ENCODE data around the gene GPR162. TPM values are rescaled to one million over a fixed set of nuclear protein-coding genes. Genes with fewer than 3 reads are reported as not detected.

Gene GPR162
- polyA plus RNA-seq, 3 donors = 15.1 to 81.7 (median 16.0) TPM

GRCh38 chr12:6784296-6784695 lies 37.3 kb upstream of the GPR162 start:
- H3K79me2 ChIP-seq (ENCODE audit: insufficient read depth, low read length) = peaks cover under 1% of the 10 kb centered on the region
- Mint-ChIP-seq H3K27me3 (ENCODE audit: low read depth in 3 of 3) (peaks cover 0 to 2% (median 1%) of the 10 kb centered on the region in 3 donors), H3K4me3 (peak overlapping the region in 1 of 2 donors; percentile 72), H3K4me1 (peaks cover 55% of the 10 kb centered on the region), H3K9me3 (no peaks in the 10 kb centered on the region), H3K36me3 (peaks cover 0 to 2% of the 10 kb centered on the region in 2 donors), H3K27ac (peak overlapping the region; percentile 71 to 89 (median 77))
- peak in 1 of 3 donors; percentile 58 for DNase-seq
- TF ChIP-seq CTCF (IDR thresholded peaks at IDR 0.05) = no peak
- no peaks in the 10 kb centered on the region for H3K9me3 ChIP-seq (replicated peaks in 1 of 2; ENCODE audit: control insufficient read depth in 1 of 2, insufficient read depth in 1 of 2, low read length in 2 of 2)
- H3K27me3 ChIP-seq (ENCODE audit: control insufficient read depth in 2 of 2, insufficient read depth in 2 of 2, low read length in 2 of 2) = no peaks in the 10 kb centered on the region
- WGBS (ENCODE audit: insufficient coverage) = 91% methylated on average over 4 of the region's 5 CpGs
- intact Hi-C loops (cut with micrococcal nuclease) = no loop called here
- H3K27ac ChIP-seq (ENCODE audit: low read depth in 1 of 2, low read length in 2 of 2) = peak overlapping the region; percentile 29 to 69
- H2AFZ ChIP-seq (ENCODE audit: insufficient read depth, low read depth, low read length, poor library complexity, severe bottlenecking) = peak overlapping the region; percentile 68
- peaks cover 56 to 67% of the 10 kb centered on the region in 2 donors for H3K4me1 ChIP-seq (ENCODE audit: control insufficient read depth in 1 of 2, insufficient read depth in 2 of 2, low read length in 2 of 2)
- peak overlapping the region in 1 of 3 experiments; percentile 50 for H3K4me3 ChIP-seq (replicated peaks in 1 of 3; ENCODE audit: low read depth in 2 of 3, low read length in 3 of 3)
- no peaks in the 10 kb centered on the region for H3K36me3 ChIP-seq (replicated peaks in 1 of 2; ENCODE audit: control insufficient read depth in 1 of 2, insufficient read depth in 2 of 2, low read length in 2 of 2)
- no peaks in the 10 kb centered on the region for H4K20me1 ChIP-seq (ENCODE audit: insufficient read depth, low read length)
- peak overlapping the region; percentile 29 for H3K9ac ChIP-seq (ENCODE audit: insufficient read depth, low read length, poor library complexity, severe bottlenecking)
- peak overlapping the region; percentile 55 for H3K4me2 ChIP-seq (replicated peaks; ENCODE audit: extremely low read depth, low read length, poor library complexity, severe bottlenecking)

- Histone ChIP-seq H3K9me3 (replicated peaks in 1 of 2; ENCODE audit: control insufficient read depth in 1 of 2, insufficient read depth in 1 of 2, low read length in 2 of 2) (no peaks in the 10 kb centered on the region), H3K79me2 (ENCODE audit: insufficient read depth, low read length) (peaks cover 6% of the 10 kb centered on the region), H3K4me2 (replicated peaks; ENCODE audit: extremely low read depth, low read length, poor library complexity, severe bottlenecking) (peak overlapping the region; percentile 55), H2AFZ (ENCODE audit: insufficient read depth, low read depth, low read length, poor library complexity, severe bottlenecking) (peak overlapping the region; percentile 68), H3K4me3 (replicated peaks in 1 of 3; ENCODE audit: low read depth in 2 of 3, low read length in 3 of 3) (peak overlapping the region in 1 of 3 experiments; percentile 50), H3K27me3 (ENCODE audit: control insufficient read depth in 2 of 2, insufficient read depth in 2 of 2, low read length in 2 of 2) (no peaks in the 10 kb centered on the region), H3K4me1 (ENCODE audit: control insufficient read depth in 1 of 2, insufficient read depth in 2 of 2, low read length in 2 of 2) (peaks cover 58 to 68% of the 10 kb centered on the region in 2 donors), H4K20me1 (ENCODE audit: insufficient read depth, low read length) (no peaks in the 10 kb centered on the region), H3K36me3 (replicated peaks in 1 of 2; ENCODE audit: control insufficient read depth in 1 of 2, insufficient read depth in 2 of 2, low read length in 2 of 2) (no peaks in the 10 kb centered on the region), H3K9ac (ENCODE audit: insufficient read depth, low read length, poor library complexity, severe bottlenecking) (peak overlapping the region; percentile 29), H3K27ac (ENCODE audit: low read depth in 1 of 2, low read length in 2 of 2) (peak overlapping the region; percentile 29 to 69)
- intact Hi-C loops (cut with micrococcal nuclease) = no loop called here
- Mint-ChIP-seq H3K4me3 (peak overlapping the region; percentile 6 to 72), H3K36me3 (peaks cover 0 to 2% of the 10 kb centered on the region in 2 donors), H3K27me3 (ENCODE audit: low read depth in 3 of 3) (peaks cover 0 to 2% (median 1%) of the 10 kb centered on the region in 3 donors), H3K9me3 (no peaks in the 10 kb centered on the region), H3K4me1 (peaks cover 56% of the 10 kb centered on the region), H3K27ac (peak overlapping the region; percentile 74 to 89 (median 77))
- 0% methylated on average over 1 of the region's 5 CpGs for WGBS (ENCODE audit: insufficient coverage)
- peak in 2 of 3 donors; percentile 31 to 69 for DNase-seq
- no peak for TF ChIP-seq CTCF (IDR thresholded peaks at IDR 0.05)
Measured at GRCh38 chr12:6784761-6785160, 36.9 kb upstream of the GPR162 start.

All from CD14-positive monocyte (primary cell).